Activated T-cell treated with anti-CD3 and anti-CD28 coated beads for 48 hours (primary cell): ENCODE data around the gene PDE4D.

Experiments
- DNase-seq: peaks from one replicate; pipeline ENCODE4 v3.0.0-alpha.2; 2020; ENCODE audit warnings: low read depth

PDE4D gene

DNA sequence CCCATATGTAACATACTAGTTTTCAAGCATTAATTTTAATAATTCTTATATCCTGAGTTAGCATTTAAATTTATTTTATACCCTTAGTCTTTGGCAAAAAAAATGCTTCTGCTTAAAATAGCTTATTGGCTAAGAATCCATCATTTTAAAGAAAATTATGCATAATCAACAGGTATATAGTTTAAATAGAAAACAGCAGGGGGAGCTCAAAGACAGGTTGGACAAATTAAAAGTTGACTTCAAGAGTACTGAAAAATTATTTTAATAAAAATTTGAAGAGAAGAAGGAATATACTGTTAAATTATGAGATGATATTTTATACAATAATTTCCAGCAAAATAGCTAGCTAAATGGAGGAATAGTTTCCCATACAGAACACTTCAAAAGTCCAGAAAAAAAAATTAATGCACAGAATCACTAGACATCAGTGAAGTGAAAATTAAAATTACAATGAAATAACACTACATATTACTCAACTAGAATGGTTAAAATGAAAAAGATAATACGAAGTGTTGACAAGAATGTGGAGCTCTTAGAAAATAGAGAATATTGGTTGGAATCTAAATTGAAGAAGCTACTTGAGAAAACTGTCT, 387.1 kb downstream of the PDE4D start:
- DNase-seq: no peak

DNA sequence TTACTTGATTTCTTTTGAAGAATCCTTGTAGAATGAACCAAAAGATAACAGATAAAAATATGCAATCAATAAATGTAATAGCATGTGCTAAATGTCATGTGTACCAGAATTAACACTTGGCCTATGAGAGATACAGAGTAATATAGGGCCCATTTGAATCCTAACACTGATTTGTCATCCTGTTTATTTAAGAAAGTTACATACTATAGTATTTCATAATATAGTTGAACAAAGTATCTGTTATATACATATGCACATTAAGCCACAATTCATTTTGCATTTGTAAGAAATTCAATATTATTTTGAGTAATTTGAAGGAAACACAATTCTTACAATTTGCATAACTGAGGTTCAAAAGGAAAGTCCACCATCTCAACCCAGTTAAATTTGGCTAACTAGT, 389.5 kb downstream of the PDE4D start:
- DNase-seq: no peak

DNA sequence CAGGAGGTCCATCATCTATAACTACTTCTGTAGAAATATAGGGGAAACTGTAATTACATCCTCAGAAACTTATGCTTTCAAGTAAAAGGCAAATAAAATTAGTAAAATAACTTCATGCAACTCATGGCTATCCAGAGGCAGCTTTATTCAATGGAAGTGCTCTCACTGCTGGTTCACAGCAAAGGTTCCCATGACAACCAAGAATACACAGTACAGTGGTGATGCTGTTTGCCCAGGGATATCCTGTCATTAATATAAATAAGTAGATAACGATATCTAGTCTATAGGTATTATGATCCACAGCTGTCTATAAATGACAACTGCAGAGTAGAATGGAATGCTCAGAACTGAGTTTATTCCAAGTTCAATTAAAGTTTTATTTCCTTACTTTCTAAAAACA, 390.3 kb downstream of the PDE4D start:
- DNase-seq: no peak

DNA sequence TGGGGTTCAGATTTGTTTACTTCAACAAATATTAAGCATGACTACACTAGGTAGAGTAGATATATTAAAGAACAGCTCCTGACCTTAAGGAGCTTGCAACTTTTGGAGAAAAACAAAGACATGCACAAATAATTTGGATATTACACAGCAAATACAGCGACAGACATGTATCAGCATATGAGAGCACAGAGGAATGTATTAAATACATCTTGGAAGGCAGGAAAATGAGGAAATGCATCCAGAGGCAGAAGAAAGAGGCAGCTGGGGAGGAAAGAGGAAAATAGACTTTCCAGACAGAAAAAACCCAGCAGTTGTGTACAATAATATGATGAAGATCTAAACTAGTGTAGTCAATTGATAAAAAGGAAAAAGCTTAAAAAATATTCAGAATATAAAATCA, 392.2 kb downstream of the PDE4D start:
- DNase-seq: no peak

DNA sequence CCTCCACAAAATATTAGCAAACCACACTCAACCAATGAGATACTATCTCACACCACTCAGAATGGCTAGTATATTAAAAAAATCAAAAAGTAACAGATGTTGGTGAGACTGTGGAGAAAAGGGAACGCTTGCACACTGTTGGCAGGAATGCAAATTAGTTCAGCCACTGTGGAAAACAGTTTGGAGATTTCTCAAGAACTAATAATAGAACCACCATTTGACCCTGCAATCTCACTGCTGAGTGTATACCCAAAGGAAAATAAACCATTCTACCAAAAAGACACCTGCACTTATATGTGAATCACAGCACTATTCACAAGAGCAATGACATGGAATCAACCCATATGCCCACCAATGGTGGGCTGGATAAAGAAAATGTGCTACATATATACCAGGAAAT, 393.5 kb downstream of the PDE4D start:
- no peak for DNase-seq

DNA sequence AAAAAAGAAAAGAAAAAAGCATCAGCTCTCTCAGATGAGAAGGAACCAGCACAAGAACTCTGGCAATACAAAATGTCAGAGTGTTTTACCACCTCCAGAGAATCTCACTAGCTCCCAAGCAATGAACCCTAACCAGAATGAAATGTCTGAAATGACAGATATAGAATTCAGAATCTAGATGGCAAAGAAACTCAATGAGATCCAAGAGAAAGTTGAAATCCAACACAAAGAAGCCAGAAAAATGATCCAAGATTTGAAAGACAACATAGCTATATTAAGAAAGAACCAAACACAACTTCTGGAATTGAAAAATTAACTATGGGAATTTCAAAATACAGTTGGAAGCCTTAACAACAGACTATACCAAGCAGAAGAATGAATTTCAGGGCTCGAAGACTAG, 396.3 kb downstream of the PDE4D start:
- no peak for DNase-seq

DNA sequence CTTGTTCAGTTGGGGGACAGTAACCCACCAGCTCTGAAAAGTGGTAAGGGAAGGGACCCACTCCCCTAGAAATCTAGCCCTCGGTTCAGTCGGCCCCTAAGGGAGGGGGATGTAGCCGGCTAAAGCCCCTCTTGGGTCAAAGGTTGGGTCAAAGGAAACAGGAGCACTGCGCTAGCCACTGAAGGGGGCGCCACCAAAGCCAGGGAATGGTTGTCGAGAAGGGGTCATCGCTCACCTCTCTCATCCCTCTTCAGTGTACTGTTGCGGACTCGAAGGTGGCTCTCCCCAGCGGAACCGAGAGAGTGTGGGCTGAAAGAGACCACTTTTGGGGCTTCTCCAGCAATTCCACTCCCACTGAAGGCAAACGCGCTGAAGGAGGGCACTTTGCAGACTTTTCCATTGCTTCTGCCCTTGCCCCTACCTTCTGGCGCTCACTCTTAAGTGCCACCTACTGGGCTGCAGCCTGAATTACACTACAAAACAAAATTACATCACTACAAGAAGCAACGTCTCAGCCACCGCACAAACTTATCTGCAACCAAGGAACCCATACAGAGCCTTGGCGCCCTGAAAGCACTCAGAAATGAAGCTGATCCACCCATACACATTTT, 396.9 kb downstream of the PDE4D start:
- DNase-seq: no peak

DNA sequence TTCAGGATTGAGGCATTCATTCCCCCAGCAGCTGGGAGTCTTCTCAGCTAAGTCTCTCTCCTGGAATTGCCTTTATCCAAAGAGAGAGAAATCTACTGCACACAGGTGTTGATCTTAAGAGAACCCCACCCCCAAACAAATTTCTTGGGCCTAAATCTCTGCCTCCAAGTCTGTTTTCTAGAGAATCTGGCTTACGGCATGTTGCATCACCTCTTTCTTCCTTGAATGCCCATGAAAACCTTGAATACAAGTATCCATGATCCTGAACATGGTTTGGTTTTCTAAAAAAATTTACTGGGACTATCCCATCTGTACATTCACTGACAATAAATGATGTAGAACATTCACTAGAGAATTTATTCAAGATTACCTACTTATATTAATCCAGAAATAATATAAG, 401.6 kb downstream of the PDE4D start:
- no peak for DNase-seq

DNA sequence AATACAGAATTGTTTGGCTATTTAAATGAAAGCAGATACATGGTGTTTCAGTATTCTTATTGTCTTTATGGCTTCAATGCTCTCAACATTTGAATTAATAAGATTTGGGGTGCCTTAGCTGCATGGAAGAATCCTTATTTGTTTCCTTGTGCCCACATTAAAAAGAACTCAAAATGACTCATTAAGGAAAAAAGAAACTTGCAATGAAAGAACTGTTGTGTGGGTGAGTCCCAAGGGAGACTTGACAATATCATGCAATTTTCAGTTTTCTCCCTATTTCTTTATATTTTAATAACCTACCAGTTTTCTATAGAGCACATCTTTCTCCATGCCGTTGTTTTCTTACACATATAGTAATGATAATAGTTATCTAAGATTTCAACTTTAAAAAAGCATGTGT, 404.0 kb downstream of the PDE4D start:
- no peak for DNase-seq

DNA sequence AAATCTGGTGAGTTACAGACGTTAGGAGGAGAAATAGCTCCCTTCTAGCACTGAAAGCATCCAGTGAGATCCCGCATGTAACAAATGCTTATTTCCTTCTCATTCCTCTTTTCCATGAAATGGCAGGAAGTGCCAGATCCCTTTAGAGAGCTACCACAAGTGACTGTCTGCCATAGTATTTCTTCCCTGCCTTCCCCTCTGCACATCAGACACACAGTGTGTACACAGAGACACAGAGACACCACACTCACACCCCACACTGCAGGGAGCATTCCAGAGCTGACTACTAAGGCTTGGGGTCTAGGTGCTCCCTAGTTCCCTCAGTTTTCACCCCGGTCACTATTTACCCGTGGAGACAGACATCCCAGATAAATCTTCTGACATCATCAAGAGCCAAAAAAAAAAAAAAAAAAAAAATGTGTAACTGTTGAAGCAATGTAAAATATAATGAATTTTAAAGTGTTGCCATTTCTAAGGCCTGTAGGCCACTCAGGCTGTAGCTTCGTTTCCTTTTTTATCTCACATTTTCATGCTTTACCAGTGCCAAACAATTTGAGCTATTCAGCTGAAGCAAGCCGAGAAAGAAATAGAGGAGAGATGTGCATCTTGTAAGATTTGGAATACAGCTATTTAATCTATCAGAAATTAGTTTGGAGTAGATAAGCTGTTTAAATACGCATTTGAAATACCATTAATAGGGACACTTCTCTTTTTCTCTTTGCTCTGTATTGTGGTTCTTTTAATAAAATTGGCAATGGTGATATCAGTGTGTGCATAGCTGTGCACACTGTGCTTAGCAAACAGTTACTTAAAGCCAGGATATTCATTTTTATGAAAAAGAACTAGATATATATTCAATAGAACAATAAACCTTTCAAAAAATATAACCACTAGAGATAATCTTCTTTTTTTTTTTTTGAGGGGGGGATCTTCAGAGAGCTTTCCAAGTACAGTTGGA, 405.5 kb downstream of the PDE4D start:
- no peak for DNase-seq

DNA sequence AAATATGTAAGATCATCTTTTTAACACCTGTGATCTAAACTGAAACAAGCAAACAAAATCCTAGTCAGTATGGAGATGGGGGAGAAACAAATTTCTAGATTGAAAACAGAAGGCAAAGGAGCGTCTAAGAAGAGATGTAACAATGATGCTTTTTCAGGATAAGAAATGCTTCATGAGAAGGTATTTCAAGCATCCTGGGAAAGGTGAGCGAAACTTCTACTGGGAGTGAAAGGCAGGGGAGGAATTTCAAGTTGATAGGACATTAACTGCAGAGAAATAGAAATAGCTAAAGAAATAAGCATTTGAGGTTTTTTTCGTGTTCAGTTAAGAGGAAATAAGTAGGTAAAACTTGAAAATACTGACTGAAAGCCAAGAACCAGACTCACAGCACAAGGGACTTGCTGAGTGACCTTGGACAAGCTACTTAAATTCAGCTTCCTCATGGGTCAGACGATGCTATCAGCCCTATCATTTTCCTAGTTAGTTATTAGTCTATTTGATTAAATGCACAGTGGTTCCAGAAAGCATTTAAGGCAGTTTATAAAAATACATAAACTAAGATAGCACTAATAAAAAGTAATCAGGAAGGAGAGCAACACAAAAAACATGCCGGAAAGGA, 406.3 kb downstream of the PDE4D start:
- no peak for DNase-seq

DNA sequence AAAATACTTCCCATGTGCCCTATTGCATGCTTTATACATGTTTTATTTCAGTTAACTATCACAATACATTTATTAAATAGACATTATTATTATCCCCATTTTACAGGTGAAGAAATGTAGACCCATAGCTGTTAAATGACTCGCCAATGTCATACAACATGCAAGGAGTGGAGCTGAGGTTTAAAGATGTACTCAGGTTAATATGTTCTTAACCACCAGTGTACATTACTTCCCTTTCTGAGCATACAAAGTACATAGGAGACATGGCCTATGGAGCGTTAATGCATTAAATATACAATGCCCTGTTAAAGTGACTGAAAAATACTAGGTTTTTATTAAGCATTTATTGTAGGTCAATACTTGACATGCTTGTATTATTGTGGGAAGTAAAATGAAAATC, 407.0 kb downstream of the PDE4D start:
- no peak for DNase-seq

DNA sequence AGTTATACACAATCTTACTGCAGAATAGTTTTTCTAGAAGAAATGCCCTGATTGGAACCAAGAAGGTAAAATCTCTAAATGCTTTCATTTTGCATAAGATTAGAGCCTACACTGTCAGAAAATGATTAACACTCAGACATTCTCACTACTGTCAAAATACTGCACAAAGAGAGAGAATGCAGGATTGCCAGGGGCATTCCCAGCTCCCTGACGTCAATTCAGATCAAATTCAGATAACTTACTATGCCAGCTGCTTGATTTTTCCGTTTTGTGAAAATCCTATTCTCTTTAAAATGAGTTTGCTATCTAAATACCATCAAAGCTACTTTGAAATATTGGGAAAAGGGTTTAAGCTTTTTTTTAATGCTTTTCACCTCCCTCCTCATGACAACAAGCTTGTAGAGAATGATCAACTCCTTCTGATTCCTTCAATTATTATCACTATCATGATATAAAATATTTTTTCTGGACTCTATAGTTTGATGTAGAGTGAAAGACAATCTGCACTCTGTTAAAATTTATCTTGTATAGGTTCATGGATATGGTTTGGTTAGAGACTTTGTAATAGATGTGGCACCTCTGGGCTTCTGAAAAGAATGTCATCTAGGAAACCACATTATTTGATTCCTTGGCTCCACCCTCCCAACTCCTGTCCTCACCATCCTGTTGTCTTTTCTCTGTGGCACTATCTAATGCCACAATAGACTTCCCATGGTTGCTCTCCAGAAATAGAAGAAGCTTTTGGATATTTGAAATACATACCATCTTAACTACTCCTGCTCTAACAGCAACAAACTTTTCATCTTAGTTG, 407.7 kb downstream of the PDE4D start:
- no peak for DNase-seq

DNA sequence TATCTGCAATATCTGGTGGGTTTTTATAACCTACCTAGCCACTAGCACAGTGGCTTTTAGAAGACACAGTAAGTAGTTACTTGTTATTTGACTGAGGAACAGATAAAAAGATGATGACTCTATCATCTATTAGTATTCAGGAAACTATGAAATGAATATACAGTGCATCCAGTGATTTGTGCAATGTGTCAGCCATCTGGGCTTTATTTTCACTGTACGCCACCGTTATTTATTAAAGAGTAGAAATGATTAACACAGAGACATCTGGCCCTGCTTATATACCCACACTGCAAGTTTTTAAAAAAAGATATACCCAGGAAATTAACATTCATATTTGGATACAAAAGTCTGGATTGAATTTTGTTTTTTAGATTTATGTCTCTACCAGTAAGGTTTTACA, 408.4 kb downstream of the PDE4D start:
- no peak for DNase-seq

DNA sequence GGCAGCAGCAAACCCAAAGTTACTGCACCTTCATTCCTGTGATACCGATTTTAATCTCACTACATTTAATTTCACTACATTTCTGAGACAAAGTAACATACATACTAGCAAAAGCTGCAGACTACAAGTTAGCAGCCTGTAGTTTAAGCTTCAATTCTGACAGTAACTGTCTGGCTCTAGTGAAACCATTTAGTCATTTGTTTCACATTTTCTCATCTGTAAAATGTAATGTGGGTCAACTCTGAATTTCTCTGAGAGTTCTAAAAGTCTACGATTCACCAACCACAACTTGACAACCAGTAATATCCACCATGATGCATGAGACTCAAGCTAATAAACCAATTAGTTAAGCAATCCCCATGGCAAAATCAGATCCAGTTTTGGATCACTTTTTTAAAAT, 408.9 kb downstream of the PDE4D start:
- DNase-seq: no peak

DNA sequence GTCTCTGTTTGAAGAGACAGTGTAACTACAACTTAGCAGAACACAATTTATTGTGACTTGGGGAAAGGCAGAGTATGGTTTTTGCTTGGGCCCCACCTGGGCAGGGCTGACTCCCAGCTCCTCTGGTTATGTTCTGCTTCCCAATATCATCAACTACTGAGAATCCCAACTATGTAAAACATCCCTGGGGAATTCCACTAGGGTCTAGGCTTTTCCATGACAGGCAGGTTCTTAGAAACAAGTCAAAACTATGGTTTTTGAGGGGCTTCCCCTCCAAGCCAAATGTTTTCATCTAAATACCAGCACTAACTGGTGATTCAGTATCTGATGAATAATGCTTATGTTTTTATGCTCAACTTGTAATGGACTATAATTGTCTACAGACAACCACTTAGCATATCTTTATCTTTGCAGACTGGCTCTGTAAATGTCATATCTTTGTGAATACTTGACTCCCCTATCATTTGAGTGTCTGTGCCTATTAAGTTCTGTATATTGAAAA, 409.5 kb downstream of the PDE4D start:
- no peak for DNase-seq

DNA sequence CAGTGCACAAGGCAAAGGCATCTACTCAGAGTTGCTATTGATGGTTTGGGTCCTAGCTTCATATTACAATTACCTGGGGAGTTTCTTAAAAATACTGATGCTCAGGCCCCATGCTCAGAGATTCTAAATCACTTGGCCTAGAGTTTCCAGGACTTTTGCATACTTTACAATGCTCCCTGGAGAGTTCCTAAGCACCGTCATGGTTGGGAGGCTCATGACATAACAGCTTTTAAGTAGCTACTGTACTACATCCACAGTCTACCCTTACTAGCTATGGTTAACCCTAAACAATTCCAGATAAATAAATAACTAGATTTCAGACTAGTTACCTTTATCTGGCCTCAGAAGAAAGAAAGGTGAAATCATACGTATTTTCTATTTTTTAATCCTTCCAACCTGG, 414.4 kb downstream of the PDE4D start:
- DNase-seq: no peak

DNA sequence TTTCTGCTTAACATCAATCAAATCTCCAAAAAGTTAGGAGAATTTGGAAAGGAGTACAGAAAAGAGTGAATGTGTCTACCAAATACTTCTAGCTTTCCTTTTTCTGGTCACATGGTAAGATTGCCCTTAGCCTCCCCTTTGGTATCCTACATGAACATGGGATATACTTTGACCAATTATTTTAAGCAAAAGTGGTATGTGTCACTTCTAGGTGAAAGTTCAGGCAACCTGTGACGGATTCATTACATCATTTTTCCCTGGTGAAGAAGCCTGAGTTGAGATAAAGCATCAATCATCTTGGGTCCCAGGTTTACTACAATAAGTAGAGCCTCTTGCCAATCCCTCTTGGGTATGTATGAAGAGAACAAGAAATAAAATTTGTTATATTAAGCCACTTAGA, 419.2 kb downstream of the PDE4D start:
- DNase-seq: no peak

DNA sequence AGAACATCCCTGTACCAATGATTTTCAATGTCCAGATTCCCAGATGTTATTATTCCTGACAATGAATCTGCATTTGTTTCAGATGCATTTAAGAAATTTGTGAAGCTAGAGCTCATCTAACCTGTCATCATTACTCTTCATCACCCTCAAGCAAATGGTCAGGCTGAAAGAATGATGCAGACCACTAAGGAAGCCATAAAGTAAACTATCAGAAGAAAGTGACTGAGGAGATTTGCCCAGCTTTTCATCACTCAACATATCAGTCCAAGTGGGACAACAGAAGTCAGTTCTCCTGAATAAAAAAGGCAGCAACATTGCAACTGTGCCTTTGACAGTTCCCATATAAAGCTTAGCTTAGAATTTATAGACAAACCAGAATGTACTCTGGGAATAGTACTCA, 419.9 kb downstream of the PDE4D start:
- DNase-seq: no peak

DNA sequence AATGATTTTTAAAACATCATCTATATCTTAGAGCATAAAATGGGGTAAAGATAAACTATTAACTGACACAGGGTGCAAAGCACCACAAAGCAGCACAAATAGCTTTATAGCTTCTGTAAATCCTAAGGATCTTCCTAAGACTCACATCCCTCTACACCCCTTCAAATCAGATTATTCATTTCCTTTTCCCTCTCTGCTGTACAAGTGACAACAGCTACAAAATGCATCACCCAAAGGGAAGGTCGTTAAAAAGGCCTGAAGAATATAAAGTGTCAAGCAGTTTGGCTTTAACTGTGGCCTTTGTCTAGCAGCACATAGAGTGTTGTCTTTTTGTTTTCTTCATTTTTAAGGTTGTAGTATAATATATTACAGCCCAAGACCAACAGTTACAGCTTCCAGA, 422.1 kb downstream of the PDE4D start:
- DNase-seq: no peak

DNA sequence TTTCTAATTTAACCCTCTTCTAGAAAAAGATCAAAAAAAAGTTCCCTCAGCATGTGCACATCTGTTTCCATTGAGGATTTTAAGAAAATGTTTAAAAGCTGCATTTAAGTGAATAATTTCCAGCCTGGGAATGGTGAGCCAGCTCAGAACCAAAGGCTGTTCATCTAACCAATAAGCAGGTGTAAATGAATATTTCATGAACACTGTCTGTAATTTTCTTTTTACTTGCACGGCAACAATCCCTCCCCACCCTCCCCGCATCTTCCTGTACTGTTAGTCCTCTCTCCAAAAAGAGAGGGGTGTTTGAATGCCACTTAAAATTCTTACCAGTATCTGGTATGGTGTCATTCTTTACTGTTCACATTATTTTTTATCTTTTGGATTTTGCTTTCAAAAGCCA, 425.6 kb downstream of the PDE4D start:
- no peak for DNase-seq

DNA sequence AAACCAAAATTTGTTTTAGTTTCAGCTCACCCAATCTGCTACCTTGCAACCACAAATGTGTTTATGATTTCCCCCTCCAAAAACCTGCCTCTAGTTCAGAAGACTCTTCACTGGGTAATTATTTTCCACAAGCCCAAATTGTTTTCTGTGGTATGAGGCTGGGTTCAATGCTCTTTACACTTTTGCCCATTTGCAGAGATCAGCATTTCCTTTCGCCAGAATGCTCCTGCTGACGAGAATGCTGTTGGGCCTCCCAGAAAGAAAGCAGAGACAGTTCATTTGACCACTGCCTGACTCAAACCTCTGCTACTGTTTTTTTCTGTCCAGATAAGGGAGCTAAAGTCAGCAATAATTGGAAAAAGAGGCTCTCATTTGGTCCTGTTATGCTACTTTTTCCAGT, 427.3 kb downstream of the PDE4D start:
- no peak for DNase-seq
